H1 (cell line): ENCODE measurements around the gene CEP41. TPM values are rescaled to one million over a fixed set of nuclear protein-coding genes. Genes with fewer than 3 reads are reported as not detected.

Experiments
- polyA plus RNA-seq, 7 experiments: library from polyadenylated mRNA; depleted of rRNA in 3 of 7; stranded (reverse) in 5 of 7; unstranded in 2 of 7; fragments of >200 nt in 5 of 7; fragments of 200-250 nt in 2 of 7; gene quantifications; 1 replicate in 5 of 7; 2 replicates in 1 of 7; 4 replicates in 1 of 7; pipeline versions ENCODE4 v1.2.1 to v1.2.3, GENCODE V29; 2011 to 2013; ENCODE audit warnings: missing spikeins in 2 of 7, mixed read lengths in 2 of 7
- total RNA-seq: library from RNA; stranded (reverse); fragmentation: NEBNext Ultra II Directional; extraction: Animal tissue kit (Norgen Biotek cat#: 25700); gene quantifications from 2 replicates; pipeline ENCODE4 v1.2.1, GENCODE V29; 2021
- TF ChIP-seq, protein P1 (sequence below): fragments of 300-600 bp; sonication (generic); IDR thresholded peaks from 2 replicates; pipeline ENCODE4 v1.7.1; 2012; ENCODE audit warnings: low read length, moderate library complexity, mild to moderate bottlenecking, inconsistent platforms; ENCODE audit not compliant: insufficient replicate concordance

CEP41 gene
- total and polyA plus RNA-seq, 2 of the 8 experiments (the other 6 are each of a cell fraction or from before 2014, with no cell fraction given) = 9.3 to 12.8 TPM

DNA sequence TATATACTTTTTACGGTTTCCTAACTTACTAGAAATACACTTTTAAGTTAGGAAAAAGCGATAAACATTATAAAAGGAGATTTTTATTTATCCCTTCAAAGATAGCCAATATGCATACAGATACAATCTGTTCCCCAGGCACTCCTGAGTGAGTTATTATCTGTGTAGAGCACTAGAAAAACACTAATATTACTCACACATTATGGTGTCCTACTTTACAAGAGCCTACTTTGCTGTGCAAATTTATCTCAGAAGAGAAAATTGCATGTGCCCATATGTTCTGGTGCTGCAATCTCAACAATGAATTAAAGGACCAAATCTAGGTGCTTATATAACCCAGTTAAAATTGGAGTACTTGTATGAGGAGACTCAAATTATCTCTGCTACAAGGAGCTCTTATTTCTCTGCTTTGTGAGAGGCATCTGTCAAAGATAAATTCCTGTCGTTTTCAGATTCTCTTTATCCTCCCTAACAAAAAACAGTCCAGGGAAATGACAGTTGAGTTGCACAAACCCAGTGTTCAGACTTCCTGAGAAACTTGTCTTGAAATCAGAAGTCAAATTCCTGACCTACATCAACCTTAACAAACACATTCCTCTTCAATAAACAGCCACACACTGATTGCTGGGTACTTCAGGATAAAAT, 31.6 kb downstream of the CEP41 start (continued):
- TF ChIP-seq, protein P1, sequence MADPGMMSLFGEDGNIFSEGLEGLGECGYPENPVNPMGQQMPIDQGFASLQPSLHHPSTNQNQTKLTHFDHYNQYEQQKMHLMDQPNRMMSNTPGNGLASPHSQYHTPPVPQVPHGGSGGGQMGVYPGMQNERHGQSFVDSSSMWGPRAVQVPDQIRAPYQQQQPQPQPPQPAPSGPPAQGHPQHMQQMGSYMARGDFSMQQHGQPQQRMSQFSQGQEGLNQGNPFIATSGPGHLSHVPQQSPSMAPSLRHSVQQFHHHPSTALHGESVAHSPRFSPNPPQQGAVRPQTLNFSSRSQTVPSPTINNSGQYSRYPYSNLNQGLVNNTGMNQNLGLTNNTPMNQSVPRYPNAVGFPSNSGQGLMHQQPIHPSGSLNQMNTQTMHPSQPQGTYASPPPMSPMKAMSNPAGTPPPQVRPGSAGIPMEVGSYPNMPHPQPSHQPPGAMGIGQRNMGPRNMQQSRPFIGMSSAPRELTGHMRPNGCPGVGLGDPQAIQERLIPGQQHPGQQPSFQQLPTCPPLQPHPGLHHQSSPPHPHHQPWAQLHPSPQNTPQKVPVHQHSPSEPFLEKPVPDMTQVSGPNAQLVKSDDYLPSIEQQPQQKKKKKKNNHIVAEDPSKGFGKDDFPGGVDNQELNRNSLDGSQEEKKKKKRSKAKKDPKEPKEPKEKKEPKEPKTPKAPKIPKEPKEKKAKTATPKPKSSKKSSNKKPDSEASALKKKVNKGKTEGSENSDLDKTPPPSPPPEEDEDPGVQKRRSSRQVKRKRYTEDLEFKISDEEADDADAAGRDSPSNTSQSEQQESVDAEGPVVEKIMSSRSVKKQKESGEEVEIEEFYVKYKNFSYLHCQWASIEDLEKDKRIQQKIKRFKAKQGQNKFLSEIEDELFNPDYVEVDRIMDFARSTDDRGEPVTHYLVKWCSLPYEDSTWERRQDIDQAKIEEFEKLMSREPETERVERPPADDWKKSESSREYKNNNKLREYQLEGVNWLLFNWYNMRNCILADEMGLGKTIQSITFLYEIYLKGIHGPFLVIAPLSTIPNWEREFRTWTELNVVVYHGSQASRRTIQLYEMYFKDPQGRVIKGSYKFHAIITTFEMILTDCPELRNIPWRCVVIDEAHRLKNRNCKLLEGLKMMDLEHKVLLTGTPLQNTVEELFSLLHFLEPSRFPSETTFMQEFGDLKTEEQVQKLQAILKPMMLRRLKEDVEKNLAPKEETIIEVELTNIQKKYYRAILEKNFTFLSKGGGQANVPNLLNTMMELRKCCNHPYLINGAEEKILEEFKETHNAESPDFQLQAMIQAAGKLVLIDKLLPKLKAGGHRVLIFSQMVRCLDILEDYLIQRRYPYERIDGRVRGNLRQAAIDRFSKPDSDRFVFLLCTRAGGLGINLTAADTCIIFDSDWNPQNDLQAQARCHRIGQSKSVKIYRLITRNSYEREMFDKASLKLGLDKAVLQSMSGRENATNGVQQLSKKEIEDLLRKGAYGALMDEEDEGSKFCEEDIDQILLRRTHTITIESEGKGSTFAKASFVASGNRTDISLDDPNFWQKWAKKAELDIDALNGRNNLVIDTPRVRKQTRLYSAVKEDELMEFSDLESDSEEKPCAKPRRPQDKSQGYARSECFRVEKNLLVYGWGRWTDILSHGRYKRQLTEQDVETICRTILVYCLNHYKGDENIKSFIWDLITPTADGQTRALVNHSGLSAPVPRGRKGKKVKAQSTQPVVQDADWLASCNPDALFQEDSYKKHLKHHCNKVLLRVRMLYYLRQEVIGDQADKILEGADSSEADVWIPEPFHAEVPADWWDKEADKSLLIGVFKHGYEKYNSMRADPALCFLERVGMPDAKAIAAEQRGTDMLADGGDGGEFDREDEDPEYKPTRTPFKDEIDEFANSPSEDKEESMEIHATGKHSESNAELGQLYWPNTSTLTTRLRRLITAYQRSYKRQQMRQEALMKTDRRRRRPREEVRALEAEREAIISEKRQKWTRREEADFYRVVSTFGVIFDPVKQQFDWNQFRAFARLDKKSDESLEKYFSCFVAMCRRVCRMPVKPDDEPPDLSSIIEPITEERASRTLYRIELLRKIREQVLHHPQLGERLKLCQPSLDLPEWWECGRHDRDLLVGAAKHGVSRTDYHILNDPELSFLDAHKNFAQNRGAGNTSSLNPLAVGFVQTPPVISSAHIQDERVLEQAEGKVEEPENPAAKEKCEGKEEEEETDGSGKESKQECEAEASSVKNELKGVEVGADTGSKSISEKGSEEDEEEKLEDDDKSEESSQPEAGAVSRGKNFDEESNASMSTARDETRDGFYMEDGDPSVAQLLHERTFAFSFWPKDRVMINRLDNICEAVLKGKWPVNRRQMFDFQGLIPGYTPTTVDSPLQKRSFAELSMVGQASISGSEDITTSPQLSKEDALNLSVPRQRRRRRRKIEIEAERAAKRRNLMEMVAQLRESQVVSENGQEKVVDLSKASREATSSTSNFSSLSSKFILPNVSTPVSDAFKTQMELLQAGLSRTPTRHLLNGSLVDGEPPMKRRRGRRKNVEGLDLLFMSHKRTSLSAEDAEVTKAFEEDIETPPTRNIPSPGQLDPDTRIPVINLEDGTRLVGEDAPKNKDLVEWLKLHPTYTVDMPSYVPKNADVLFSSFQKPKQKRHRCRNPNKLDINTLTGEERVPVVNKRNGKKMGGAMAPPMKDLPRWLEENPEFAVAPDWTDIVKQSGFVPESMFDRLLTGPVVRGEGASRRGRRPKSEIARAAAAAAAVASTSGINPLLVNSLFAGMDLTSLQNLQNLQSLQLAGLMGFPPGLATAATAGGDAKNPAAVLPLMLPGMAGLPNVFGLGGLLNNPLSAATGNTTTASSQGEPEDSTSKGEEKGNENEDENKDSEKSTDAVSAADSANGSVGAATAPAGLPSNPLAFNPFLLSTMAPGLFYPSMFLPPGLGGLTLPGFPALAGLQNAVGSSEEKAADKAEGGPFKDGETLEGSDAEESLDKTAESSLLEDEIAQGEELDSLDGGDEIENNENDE = no peak
- TF ChIP-seq, all 59 proteins: peak for 0
